Adipose tissue (tissue), 3 donors: ENCODE measurements around the gene GNRH2. TPM values are rescaled to one million over a fixed set of nuclear protein-coding genes. Genes with fewer than 3 reads are reported as not detected.
"Not testable (repeated sequence)": the region's sequence is repeated elsewhere in the genome, so short reads cannot be mapped to it uniquely, and the experiment has no call there.

Experiments used
- H3K27ac ChIP-seq: one replicate; pipeline ENCODE4 v1.5.1; 2013; ENCODE audit warnings: low read depth, low read length
- WGBS, 3 donors: extraction: QIAGEN DNeasy Blood & Tissue Kit; methylation state at CpG; one replicate each; pipeline ENCODE4 v1.1.7; 2013; 5-methylcytosine and 5-hydroxymethylcytosine counted together
- polyA plus RNA-seq, 3 donors: library from polyadenylated mRNA; stranded (reverse); fragments of 200-250 nt; gene quantifications; one replicate each; pipeline ENCODE4 v1.2.3, GENCODE V29; 2013
- donor health status: healthy with polysubstance abuse.
- donor health status: Bipolar disorder and iron deficiency.
- donor health status: healthy.

The GNRH2 gene
- polyA plus RNA-seq, 3 donors, result not detected

GRCh38 chr20:3068986-3069900 is 25.8 kb downstream of the GNRH2 start:
- no peak overlapping the region for H3K27ac ChIP-seq
- 80 to 86% (median 82%) methylated on average over 8 of the region's 8 CpGs for WGBS, 3 donors

GRCh38 chr20:3070725-3071124 is 27.3 kb downstream of the GNRH2 start:
- no peak overlapping the region for H3K27ac ChIP-seq
- 69 to 86% (median 78%) methylated on average over 4 of the region's 4 CpGs for WGBS, 3 donors

DNA sequence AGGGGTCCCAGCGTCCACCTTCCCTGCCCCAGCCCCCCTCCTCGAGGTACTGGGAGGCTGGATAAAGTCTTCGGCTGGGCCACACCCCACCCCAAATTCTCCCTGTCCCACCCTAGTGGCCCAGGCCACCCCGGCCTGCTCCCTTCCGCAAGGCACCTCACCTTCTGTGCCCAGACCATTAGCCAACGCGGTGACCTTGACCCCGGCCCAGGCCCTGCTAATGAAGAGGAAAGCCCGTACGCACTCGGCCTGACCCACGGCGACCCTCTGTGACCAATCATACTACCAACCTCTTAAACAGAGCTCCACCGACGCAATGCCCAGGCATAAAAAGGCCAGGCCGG is 27.8 kb downstream of the GNRH2 start:
- no peak overlapping the region for H3K27ac ChIP-seq
- 67 to 75% (median 71%) methylated on average over 16 of the region's 16 CpGs for WGBS, 3 donors

DNA sequence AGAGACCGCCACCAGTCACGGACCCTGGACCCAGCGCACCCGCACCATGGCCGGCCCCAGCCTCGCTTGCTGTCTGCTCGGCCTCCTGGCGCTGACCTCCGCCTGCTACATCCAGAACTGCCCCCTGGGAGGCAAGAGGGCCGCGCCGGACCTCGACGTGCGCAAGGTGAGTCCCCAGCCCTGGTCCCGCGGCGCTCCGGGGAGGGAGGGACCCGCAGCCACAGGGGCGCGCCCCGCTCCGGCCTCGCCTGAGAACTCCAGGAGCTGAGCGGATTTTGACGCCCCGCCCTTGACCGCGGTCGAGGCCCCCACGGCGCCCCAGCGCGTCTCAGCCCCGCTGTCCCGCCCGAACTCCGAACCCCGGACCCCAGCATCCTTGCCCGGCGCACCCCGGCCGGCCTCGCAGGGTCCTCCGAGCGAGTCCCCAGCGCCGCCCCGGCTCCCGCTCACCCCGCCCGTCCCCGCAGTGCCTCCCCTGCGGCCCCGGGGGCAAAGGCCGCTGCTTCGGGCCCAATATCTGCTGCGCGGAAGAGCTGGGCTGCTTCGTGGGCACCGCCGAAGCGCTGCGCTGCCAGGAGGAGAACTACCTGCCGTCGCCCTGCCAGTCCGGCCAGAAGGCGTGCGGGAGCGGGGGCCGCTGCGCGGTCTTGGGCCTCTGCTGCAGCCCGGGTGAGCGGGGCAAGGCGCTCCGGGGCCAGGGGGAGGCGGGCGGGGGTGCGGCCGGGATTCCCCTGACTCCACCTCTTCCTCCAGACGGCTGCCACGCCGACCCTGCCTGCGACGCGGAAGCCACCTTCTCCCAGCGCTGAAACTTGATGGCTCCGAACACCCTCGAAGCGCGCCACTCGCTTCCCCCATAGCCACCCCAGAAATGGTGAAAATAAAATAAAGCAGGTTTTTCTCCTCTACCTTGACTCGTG is 28.4 kb downstream of the GNRH2 start, which contains the start of gene OXT:
OXT (plus strand) TSS at position 11 of the 920 bp plus-strand sequence; CDS start at position 47, 36 bp downstream.
- no peak within 1 kb of the TSS for H3K27ac ChIP-seq
- 8 to 10% (median 9%) methylated on average over 87 to 95 of the region's 95 CpGs for whole genome bisulfite sequencing, 3 donors

GRCh38 chr20:3072530-3073250 is 29.3 kb downstream of the GNRH2 start:
- 72 to 81% (median 78%) methylated on average over 21 to 22 of the region's 22 CpGs for WGBS, 3 donors
- H3K27ac ChIP-seq, result no peak overlapping the region

DNA sequence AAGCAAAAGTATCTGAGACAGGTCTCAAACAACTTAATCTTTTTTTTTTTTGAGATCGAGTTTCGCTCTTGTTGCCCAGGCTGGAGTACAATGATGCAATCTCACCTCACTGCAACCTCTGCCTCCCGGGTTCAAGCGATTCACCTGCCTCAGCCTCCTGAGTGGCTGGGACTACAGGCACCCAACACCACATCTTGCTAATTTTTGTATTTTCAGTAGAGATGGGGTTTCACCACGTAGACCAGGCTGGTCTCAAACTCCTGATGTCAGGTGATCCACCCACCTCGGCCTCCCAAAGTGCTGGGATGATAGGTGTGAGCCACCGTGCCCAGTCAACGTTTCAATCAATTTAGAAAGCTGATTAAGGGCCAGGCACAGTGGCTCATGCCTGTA is 29.8 kb downstream of the GNRH2 start:
- H3K27ac ChIP-seq, result not testable (repeated sequence)
- 87 to 91% (median 90%) methylated on average over 8 of the region's 8 CpGs for WGBS, 3 donors

GRCh38 chr20:3074812-3075211 is 31.4 kb downstream of the GNRH2 start:
- H3K27ac ChIP-seq, result no peak overlapping the region
- WGBS, 3 donors, result 47 to 71% (median 61%) methylated on average over 6 of the region's 6 CpGs

GRCh38 chr20:3075315-3075714 is 31.9 kb downstream of the GNRH2 start:
- WGBS, 3 donors, result 74 to 84% (median 79%) methylated on average over 6 of the region's 6 CpGs
- H3K27ac ChIP-seq, result not testable (repeated sequence)

GRCh38 chr20:3077618-3078134 is 34.3 kb downstream of the GNRH2 start:
- 57 to 82% (median 66%) methylated on average over 4 of the region's 4 CpGs for WGBS, 3 donors
- no peak overlapping the region for H3K27ac ChIP-seq

DNA sequence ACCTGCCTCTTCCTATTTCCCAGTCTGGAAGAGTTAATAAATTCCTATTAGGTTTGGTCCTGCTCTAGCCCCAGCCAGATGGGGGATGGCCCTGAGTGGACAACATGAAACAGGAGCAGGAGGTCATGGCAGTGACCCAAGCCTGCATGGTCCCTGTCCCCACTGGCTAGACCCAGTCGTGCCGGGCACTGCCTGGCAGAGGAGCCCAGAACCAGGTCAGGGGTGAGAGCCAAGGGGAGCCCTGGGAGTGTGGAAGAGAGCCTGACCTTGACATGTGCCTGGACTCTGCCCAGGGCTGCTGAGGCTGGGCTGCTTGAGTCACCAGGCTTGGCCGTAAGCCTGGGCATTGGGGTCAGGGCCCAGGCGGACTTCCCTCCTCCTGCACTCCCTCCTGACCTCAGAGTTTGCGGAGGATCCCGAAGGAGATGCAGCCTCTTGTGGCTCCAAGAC is 37.5 kb downstream of the GNRH2 start:
- WGBS, 3 donors, result 30 to 47% (median 38%) methylated on average over 6 of the region's 6 CpGs
- H3K27ac ChIP-seq, result no peak overlapping the region

GRCh38 chr20:3081641-3082040 is 38.2 kb downstream of the GNRH2 start:
- H3K27ac ChIP-seq, result no peak overlapping the region
- WGBS, 3 donors, result 77 to 95% (median 82%) methylated on average over 11 of the region's 11 CpGs

- 3 to 6% (median 5%) methylated on average over 46 to 70 of the region's 71 CpGs for WGBS, 3 donors
- H3K27ac ChIP-seq, result no peak overlapping the region
These were observed 39.0 kb downstream of the GNRH2 start for GRCh38 chr20:3082306-3082951.

- WGBS, 3 donors, result 10 to 19% (median 13%) methylated on average over 54 to 76 of the region's 76 CpGs
- no peak overlapping the region for H3K27ac ChIP-seq
These were observed 39.8 kb downstream of the GNRH2 start for GRCh38 chr20:3082955-3083952.

DNA sequence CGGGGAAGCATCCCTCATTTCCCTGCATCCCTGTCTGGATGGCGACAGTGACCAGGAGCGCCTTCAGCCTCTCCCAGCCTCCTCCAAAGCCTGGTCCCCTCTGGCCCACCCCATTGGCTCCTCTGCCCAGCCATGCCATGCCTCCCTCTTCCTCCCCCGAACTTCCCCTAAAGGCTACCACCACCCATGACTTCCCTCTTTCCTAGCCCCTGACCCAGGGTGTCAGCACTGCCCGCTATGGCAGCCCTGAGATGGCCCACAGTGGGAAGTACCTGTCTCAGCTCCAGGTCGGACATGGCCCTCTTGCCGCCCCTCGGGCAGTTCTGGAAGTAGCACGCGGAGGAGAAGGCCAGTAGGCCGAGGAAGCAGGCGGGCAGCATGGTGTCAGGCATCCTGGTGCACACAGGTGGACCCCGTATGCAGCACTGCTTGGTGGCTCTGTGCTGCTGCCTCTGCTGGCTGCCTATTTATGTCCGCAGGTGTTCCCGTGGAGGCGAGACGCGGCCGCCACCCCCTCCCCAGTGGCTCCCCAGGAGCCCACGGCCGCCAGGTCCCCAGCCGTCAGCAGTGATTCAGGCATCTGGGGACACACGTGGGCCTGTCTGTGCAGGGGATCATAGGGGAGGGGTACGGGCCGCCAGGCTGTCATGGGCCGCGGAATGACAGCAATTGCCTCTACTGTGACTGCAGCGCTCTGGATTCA is 41.0 kb downstream of the GNRH2 start, which contains the start of gene AVP:
AVP (minus strand) TSS at position 442 of the 703 bp plus-strand sequence; CDS start at position 392, 50 bp downstream.
- 69 to 81% (median 76%) methylated on average over 24 to 28 of the region's 28 CpGs for WGBS, 3 donors
- H3K27ac ChIP-seq, result no peak within 1 kb of the TSS

- 81 to 85% (median 83%) methylated on average over 7 of the region's 7 CpGs for WGBS, 3 donors
- no peak overlapping the region for H3K27ac ChIP-seq
These were observed 41.6 kb downstream of the GNRH2 start for GRCh38 chr20:3084986-3085360.

- 95 to 98% (median 97%) methylated on average over 8 of the region's 8 CpGs for WGBS, 3 donors
These were observed 42.2 kb downstream of the GNRH2 start for GRCh38 chr20:3085571-3086072.

More at GRCh38 chr20:3085571-3086072, 42.2 kb downstream of the GNRH2 start:
- H3K27ac ChIP-seq, result no peak overlapping the region
